GM19043 (cell line): ENCODE results near the gene KDM4D.
"Not testable (repeated sequence)": the region's sequence is repeated elsewhere in the genome, so short reads cannot be mapped to it uniquely, and the experiment has no call there.

Experiments used
- ATAC-seq: cut with Tn5 transposase; IDR thresholded peaks from one replicate; pipeline ENCODE4 v1.9.1; 2021; ENCODE audit warnings: low read depth; ENCODE audit not compliant: unreplicated experiment

The KDM4D gene

DNA sequence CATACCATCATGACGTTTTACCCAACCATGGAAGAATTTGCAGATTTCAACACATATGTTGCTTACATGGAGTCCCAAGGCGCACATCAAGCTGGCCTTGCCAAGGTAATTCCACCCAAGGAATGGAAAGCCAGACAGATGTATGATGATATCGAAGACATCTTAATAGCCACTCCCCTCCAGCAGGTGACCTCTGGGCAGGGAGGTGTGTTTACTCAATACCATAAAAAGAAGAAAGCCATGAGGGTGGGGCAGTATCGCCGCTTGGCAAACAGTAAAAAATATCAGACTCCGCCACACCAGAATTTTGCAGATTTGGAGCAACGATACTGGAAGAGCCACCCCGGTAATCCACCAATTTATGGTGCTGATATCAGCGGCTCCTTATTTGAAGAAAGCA is 52.1 kb downstream of the KDM4D start:
- ATAC-seq, result not testable (repeated sequence)

DNA sequence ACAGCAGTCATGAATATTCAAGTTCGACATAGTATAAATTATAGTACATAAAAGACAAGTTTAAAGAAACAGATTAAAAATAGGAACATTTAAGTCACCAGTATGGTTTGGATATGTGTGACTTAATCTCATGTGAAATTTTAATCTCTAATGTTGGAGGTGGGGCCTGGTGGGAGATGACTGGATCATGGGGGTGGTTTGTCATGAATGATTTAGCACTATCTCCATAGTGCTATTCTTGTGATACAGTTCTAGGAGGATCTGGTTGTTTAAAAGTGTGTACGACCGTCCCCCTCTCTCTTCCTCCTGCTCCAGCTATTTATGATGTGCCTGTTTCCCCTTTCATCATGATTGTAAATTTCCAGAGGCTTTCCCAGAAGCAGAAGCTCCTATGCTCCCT is 54.8 kb downstream of the KDM4D start:
- no peak for ATAC-seq

DNA sequence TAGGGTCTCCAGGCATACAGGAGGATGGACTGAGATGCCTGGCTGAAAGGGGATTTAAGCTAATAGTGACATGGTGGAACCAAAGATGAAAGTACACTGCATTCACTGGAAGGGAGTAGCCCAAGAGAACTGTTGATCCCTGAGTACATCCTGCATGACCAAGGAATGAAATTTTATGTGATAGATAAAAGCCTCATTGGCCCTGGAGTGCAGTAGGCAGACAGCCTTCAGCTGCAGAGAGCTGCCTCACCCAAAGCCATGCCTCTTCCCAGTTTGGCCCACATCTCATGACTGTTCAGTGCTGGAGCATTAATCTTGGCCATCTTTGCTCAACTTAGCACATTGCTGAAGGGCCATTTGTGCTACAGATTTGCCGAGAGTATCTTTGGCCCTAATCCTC is 59.5 kb downstream of the KDM4D start:
- no peak for ATAC-seq

DNA sequence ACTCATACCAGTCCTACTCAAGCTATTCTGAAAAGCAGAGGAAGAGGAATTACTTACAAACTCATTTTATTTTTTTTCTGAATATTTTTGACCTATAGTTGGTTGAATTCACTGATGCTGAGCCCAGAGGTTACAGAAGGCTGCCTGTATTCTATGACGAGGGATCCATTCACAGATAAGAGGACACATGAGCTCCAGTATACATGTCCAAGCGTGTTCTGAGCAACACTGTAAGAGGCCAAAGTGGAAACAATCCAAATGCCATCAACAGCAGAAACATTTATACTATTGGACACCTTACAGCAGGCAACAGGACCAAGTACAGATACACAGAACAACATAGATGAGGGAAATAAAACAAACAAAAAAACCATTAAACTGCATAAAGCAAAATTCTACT is 61.8 kb downstream of the KDM4D start:
- no peak for ATAC-seq

DNA sequence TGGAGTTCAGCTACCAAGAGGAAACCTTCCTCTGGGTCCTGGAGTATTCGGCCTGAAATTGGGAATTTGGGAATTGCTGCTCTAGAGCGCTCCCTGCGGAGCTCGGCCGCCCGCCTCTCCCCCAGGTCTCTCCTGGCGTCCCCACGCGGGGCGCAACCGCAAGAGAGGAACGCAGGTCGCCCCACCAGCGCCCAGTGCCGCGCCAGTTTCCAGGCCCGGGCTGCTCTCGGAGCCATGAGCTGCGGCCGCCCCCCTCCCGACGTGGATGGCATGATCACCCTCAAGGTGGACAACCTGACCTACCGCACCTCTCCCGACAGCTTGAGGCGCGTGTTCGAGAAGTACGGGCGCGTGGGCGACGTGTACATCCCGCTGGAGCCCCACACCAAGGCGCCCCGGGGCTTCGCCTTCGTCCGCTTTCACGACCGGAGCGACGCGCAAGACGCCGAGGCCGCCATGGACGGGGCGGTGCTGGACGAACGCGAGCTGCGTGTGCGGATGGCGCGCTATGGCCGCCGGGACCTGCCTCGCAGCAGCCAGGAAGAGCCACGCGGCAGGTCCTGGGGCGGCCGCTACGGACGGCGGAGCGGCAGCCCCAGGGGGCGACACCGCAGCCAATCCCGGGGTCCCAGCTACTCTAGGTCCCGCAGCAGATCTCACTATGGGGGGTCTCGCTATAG is 64.0 kb downstream of the KDM4D start:
- ATAC-seq, result not testable (repeated sequence)

DNA sequence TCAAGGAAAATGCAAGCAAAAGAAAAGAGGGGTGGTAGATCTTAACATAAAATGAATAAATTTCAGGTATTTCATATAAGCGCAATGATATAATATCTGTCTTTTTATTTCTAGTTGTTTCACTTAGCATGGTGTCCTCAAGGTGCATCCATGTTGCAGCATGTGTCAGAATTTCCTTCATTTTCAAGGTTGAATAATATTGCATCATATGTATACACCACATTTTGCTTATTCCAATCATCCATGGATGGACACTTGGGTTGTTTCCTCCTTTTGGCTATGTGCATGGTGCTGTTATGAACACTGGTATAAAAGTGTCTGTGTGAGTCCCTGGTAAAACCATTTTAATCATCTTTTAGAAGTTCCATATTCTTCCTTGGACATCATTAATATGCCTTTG is 68.7 kb downstream of the KDM4D start:
- ATAC-seq, result no peak

DNA sequence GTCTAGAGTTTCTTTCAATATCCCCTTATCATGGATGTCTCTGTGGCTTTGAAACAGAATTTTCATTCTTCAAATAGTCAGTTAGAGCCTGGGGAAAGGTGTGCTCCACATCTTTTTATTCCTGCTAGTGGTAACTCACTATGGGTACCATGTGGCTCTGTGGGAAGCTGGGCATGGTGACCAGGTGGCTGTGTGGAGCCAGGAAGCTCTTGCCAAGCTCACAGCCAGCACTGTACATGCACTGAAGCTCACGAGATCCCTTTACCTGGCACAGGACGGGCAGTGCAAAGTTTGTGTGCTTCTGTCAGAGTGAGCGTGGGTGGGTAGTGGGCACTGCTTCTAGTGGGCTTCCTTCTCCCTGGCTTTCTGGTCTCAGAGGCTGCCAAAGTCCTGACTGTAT is 69.4 kb downstream of the KDM4D start:
- ATAC-seq, result no peak

DNA sequence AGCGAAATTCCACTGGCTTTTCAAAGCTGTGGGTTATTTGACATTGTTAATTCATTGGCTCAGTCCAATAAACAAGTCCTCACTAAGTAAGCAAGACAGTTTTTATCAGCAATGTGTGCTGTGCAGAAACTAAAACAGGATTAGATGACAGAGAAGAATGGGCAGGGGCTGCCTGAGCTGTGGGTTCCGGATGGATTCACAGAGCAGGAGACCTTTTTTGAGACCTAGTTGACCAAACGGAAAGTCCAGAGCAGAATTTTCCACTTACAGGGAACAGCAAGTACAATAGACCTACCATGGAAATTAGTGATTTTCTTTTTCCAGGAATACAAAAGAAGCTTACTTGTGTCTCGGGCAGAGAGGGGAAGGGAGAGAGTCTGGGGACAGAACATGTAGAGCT is 70.5 kb downstream of the KDM4D start:
- no peak for ATAC-seq

DNA sequence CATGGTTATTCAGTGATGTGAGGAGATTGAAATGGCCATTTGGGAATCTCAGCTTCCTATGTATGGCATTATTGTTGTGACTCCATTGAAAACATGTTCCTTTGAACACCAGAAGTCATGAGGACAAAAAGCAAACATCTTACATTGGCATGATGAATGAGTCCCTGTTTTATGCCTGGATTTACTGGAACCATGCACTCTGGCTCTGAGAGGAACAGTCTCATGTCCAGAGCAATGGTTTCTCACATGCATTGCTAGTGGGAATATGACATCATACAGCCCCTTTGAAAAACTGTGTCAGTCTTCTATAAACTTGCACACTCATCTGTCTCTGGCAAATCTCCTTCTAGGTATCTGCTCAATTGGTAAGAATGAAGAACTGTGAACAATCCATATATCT is 72.3 kb downstream of the KDM4D start:
- no peak for ATAC-seq
